Trophoblast cell (in vitro differentiated cells and primary cell): ENCODE results near the gene FOXA1.

Experiments used
- DNase-seq, 2 donors: peaks; one replicate each; pipeline ENCODE4 v3.0.0-alpha.2; 2016
- H2AFZ ChIP-seq: 2 replicates; pipeline ENCODE4 v1.6.1; 2013; ENCODE audit warnings: low read length, moderate library complexity, mild to moderate bottlenecking; ENCODE audit not compliant: insufficient read depth, poor library complexity
- H2AK5ac ChIP-seq: 2 replicates; pipeline ENCODE4 v1.6.1; 2013; ENCODE audit warnings: mild to moderate bottlenecking, low read length
- H2BK120ac ChIP-seq: 2 replicates; pipeline ENCODE4 v1.6.1; 2013; ENCODE audit warnings: low read length, mild to moderate bottlenecking, moderate library complexity; ENCODE audit not compliant: insufficient read depth, poor library complexity
- H2BK12ac ChIP-seq: 2 replicates; pipeline ENCODE4 v1.6.1; 2013; ENCODE audit warnings: mild to moderate bottlenecking, low read length, moderate library complexity
- H2BK5ac ChIP-seq: 2 replicates; pipeline ENCODE4 v1.6.1; 2013; ENCODE audit warnings: low read length, low read depth, moderate library complexity, mild to moderate bottlenecking; ENCODE audit not compliant: poor library complexity
- H3K14ac ChIP-seq: 2 replicates; pipeline ENCODE4 v1.6.1; 2013; ENCODE audit warnings: mild to moderate bottlenecking, low read length
- H3K18ac ChIP-seq: 2 replicates; pipeline ENCODE4 v1.6.1; 2013; ENCODE audit warnings: mild to moderate bottlenecking, low read length
- H3K23ac ChIP-seq: 2 replicates; pipeline ENCODE4 v1.6.1; 2013; ENCODE audit warnings: low read length
- H3K27ac ChIP-seq: 2 replicates; pipeline ENCODE4 v1.5.1; 2013; ENCODE audit warnings: low read depth, mild to moderate bottlenecking, inconsistent platforms, low read length, moderate library complexity
- H3K27me3 ChIP-seq: 2 replicates; pipeline ENCODE4 v1.6.1; 2013; ENCODE audit warnings: inconsistent platforms, mild to moderate bottlenecking, low read length, moderate library complexity; ENCODE audit not compliant: insufficient read depth
- H3K36me3 ChIP-seq, 2 experiments: 1 replicate in 1 of 2; 2 replicates in 1 of 2; pipeline ENCODE4 v1.6.1; 2013; ENCODE audit warnings: low read length in 2 of 2, mild to moderate bottlenecking in 2 of 2, moderate library complexity in 1 of 2; ENCODE audit not compliant: insufficient read depth in 2 of 2, control insufficient read depth in 1 of 2
- H3K4ac ChIP-seq: 2 replicates; pipeline ENCODE4 v1.6.1; 2013; ENCODE audit warnings: low read depth, mild to moderate bottlenecking, low read length, moderate library complexity
- H3K4me1 ChIP-seq, 2 experiments: 1 replicate in 1 of 2; 2 replicates in 1 of 2; pipeline ENCODE4 v1.6.1; 2013; ENCODE audit warnings: low read length in 2 of 2, mild to moderate bottlenecking in 2 of 2, moderate library complexity in 1 of 2; ENCODE audit not compliant: insufficient read depth in 2 of 2, control insufficient read depth in 1 of 2
- H3K4me2 ChIP-seq: 2 replicates; pipeline ENCODE4 v1.6.1; 2013; ENCODE audit warnings: inconsistent platforms, mild to moderate bottlenecking, low read length, moderate library complexity
- H3K4me3 ChIP-seq: 2 replicates; pipeline ENCODE4 v1.5.1; 2013; ENCODE audit warnings: mild to moderate bottlenecking, low read depth, low read length, inconsistent platforms
- H3K79me1 ChIP-seq: one replicate; pipeline ENCODE4 v1.6.1; 2013; ENCODE audit warnings: low read length
- H3K79me2 ChIP-seq: 2 replicates; pipeline ENCODE4 v1.6.1; 2013; ENCODE audit warnings: low read length, mild to moderate bottlenecking; ENCODE audit not compliant: control insufficient read depth, insufficient read depth, poor library complexity
- H3K9ac ChIP-seq: 2 replicates; pipeline ENCODE4 v1.6.1; 2013; ENCODE audit warnings: mild to moderate bottlenecking, low read length
- H3K9me3 ChIP-seq: 2 replicates; pipeline ENCODE4 v1.6.1; 2013; ENCODE audit warnings: low read depth, mild to moderate bottlenecking, control low read depth, inconsistent platforms, low read length; ENCODE audit not compliant: insufficient read depth
- H4K12ac ChIP-seq: 2 replicates; pipeline ENCODE4 v1.6.1; 2013; ENCODE audit warnings: low read depth, mild to moderate bottlenecking, low read length, moderate library complexity
- H4K8ac ChIP-seq: 2 replicates; pipeline ENCODE4 v1.6.1; 2013; ENCODE audit warnings: low read depth, mild to moderate bottlenecking, low read length, moderate library complexity
- H4K91ac ChIP-seq: one replicate; pipeline ENCODE4 v1.6.1; 2013; ENCODE audit warnings: low read depth, mild to moderate bottlenecking, low read length, moderate library complexity
- WGBS: extraction: QIAGEN DNeasy Blood & Tissue Kit; methylation state at CpG from one replicate; pipeline ENCODE4 v1.1.7; 2013; ENCODE audit warnings: missing lambda C conversion rate; ENCODE audit not compliant: insufficient read length, insufficient coverage; ENCODE audit errors: extremely low coverage; 5-methylcytosine and 5-hydroxymethylcytosine counted together

Gene FOXA1

DNA sequence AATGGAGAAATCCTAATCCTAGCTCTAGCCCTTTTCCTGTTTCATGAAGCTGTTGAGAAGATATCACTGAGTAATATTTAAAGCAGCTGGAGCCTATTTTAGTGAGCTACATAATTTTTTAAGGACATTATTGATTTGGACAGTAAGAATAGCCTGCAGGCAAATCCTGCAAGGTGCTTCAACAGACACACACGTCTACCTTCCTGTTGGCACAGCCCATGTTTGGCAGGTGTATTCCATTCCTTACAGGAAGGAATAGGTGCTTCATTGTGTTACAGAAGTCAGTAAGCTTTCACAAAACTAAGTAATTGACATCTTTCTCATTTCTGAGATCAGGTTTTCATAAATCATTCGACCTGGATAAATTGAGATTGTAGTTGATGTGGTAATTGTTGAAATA, 50.6 kb downstream of the FOXA1 start:
- no peaks in the 10 kb centered on the region for H3K4me1 ChIP-seq
- H2AFZ ChIP-seq, result no peak overlapping the region
- H3K4me3 ChIP-seq, result no peak overlapping the region
- H2BK120ac ChIP-seq, result no peak overlapping the region
- no peaks in the 10 kb centered on the region for H3K27me3 ChIP-seq
- WGBS, result no CpG with 5 or more reads among the region's 2 CpGs
- no peak overlapping the region for H2BK5ac ChIP-seq
- H3K18ac ChIP-seq, result no peak overlapping the region
- no peak overlapping the region for H3K4ac ChIP-seq
- H3K23ac ChIP-seq, result no peak overlapping the region
- H3K9me3 ChIP-seq, result no peaks in the 10 kb centered on the region
- no peak for DNase-seq
- H3K27ac ChIP-seq, result no peak overlapping the region
- no peak overlapping the region for H3K4me2 ChIP-seq
- H2AK5ac ChIP-seq, result no peak overlapping the region
- no peaks in the 10 kb centered on the region for H3K79me2 ChIP-seq
- H4K12ac ChIP-seq, result no peak overlapping the region
- no peaks in the 10 kb centered on the region for H3K36me3 ChIP-seq
- H4K91ac ChIP-seq, result no peak overlapping the region
- H4K8ac ChIP-seq, result no peak overlapping the region
- H3K79me1 ChIP-seq, result no peaks in the 10 kb centered on the region
- no peak overlapping the region for H2BK12ac ChIP-seq
- no peak overlapping the region for H3K9ac ChIP-seq
- no peak overlapping the region for H3K14ac ChIP-seq

DNA sequence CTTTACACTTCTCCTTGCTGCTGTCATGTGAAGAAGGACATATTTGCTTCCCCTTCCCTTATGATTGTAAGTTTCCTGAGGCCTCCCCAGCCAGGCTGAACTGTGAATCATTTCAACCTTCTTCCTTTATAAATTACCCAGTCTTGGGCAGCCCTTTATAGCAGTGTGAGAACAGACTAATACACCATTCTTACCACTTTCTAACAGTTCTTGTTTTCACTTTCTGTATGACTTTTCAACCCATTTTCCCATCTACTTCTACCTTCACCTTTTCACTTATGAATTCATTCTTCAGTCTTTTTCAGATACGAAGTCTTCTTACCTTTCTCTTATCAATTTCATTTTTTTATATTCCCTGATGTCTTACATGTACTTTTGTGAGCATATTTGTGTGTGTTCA, 55.1 kb downstream of the FOXA1 start:
- H4K8ac ChIP-seq, result no peak overlapping the region
- H4K91ac ChIP-seq, result no peak overlapping the region
- no peak overlapping the region for H3K4ac ChIP-seq
- H3K4me1 ChIP-seq, result no peaks in the 10 kb centered on the region
- H2AK5ac ChIP-seq, result no peak overlapping the region
- DNase-seq, result no peak
- no CpG with 5 or more reads among the region's 1 CpG for WGBS
- H3K36me3 ChIP-seq, result no peaks in the 10 kb centered on the region
- H3K79me2 ChIP-seq, result no peaks in the 10 kb centered on the region
- peaks cover 2% of the 10 kb centered on the region for H3K9me3 ChIP-seq
- H2BK120ac ChIP-seq, result no peak overlapping the region
- no peak overlapping the region for H3K4me2 ChIP-seq
- no peak overlapping the region for H3K27ac ChIP-seq
- no peak overlapping the region for H3K14ac ChIP-seq
- H3K23ac ChIP-seq, result no peak overlapping the region
- no peaks in the 10 kb centered on the region for H3K27me3 ChIP-seq
- no peak overlapping the region for H2BK5ac ChIP-seq
- no peak overlapping the region for H3K4me3 ChIP-seq
- H3K79me1 ChIP-seq, result no peaks in the 10 kb centered on the region
- H3K9ac ChIP-seq, result no peak overlapping the region
- H2BK12ac ChIP-seq, result no peak overlapping the region
- no peak overlapping the region for H3K18ac ChIP-seq
- no peak overlapping the region for H2AFZ ChIP-seq
- H4K12ac ChIP-seq, result no peak overlapping the region
